Esophagus muscularis mucosa (tissue), 4 donors: Measurements from ENCODE around the gene FLNC. TPM values are rescaled to one million over a fixed set of nuclear protein-coding genes. Genes with fewer than 3 reads are reported as not detected.
A peak's percentile ranks its signal among the peaks of the same experiment; 100 is the strongest.

Experiments used
- DNase-seq: peaks from one replicate; pipeline ENCODE4 v3.0.0-alpha.2; 2017; ENCODE audit errors: extremely low spot score
- H3K27ac ChIP-seq, 4 donors: fragments of 200-600 bp; sonication (generic); replicated peaks in 1 of 4; 1 replicate in 3 of 4; 2 replicates in 1 of 4; pipeline ENCODE4 v1.5.1; 2016 to 2019; ENCODE audit warnings: mild to moderate bottlenecking in 1 of 4
- H3K27me3 ChIP-seq, 4 donors: fragments of 200-600 bp; sonication (generic); one replicate each; pipeline versions ENCODE4 v1.5.1 to v1.6.0; 2016 to 2019
- H3K36me3 ChIP-seq, 4 donors: fragments of 200-600 bp; sonication (generic); one replicate each; pipeline ENCODE4 v1.5.1; 2016 to 2019
- H3K4me1 ChIP-seq, 4 donors: fragments of 200-600 bp; sonication (generic); one replicate each; pipeline ENCODE4 v1.5.1; 2016 to 2019
- H3K4me3 ChIP-seq, 4 donors: fragments of 200-600 bp; sonication (generic); 1 replicate in 2 of 4; 2 replicates in 2 of 4; pipeline ENCODE4 v1.5.1; 2016 to 2019; ENCODE audit warnings: mild to moderate bottlenecking in 4 of 4, moderate library complexity in 1 of 4
- H3K9me3 ChIP-seq, 4 donors: fragments of 200-600 bp; sonication (generic); 1 replicate in 3 of 4; 2 replicates in 1 of 4; pipeline ENCODE4 v1.5.1; 2016 to 2019
- CTCF ChIP-seq, 3 experiments: fragments of 200-600 bp in 2 of 3; fragments of 450-650 bp in 1 of 3; sonication (generic) in 2 of 3; IDR thresholded peaks; one replicate each; pipeline ENCODE4 v1.5.1; 2017 to 2019; ENCODE audit warnings: antibody characterized with exemption in 3 of 3, mild to moderate bottlenecking in 2 of 3, moderate library complexity in 1 of 3
- EP300 ChIP-seq: sonication (generic); formaldehyde crosslinking; IDR thresholded peaks from one replicate; pipeline ENCODE4 v1.6.1; 2017; ENCODE audit warnings: antibody characterized with exemption
- POLR2A ChIP-seq: fragments of 450-650 bp; IDR thresholded peaks from one replicate; pipeline ENCODE4 v1.6.1; 2017; ENCODE audit warnings: antibody characterized with exemption, moderate library complexity, mild to moderate bottlenecking, low read depth
- POLR2AphosphoS5 ChIP-seq, 2 donors: sonication (generic); formaldehyde crosslinking; IDR thresholded peaks; one replicate each; pipeline ENCODE4 v1.6.1; 2017; ENCODE audit warnings: antibody characterized with exemption in 2 of 2
- WGBS: methylation state at CpG from one replicate; pipeline ENCODE4 v1.1.5; 2018; 5-methylcytosine and 5-hydroxymethylcytosine counted together
- intact Hi-C: fragments of 100-400 bp; cut with DNase I; formaldehyde crosslinking; loops from one replicate; pipeline ENCODE4 v1.15.1; 2023
- total RNA-seq, 4 donors: library from RNA; depleted of rRNA; stranded (reverse); fragments of >200 nt; gene quantifications; one replicate each; pipeline versions ENCODE4 v1.1.0 to v1.2.1, GENCODE V29; 2016

The FLNC gene
- total RNA-seq, 4 donors from 2014 or later = 391 to 932 (median 533) TPM

GRCh38 chr7:128869944-128870285, 39.7 kb downstream of the FLNC start:
- Histone ChIP-seq H3K27ac (peak overlapping the region in 1 of 4 donors; percentile 48), H3K4me3 (peak overlapping the region; percentile 62 to 72 (median 65)), H3K9me3 (no peaks in the 10 kb centered on the region), H3K4me1 (peaks cover 19 to 38% (median 23%) of the 10 kb centered on the region in 4 donors), H3K27me3 (no peaks in the 10 kb centered on the region), H3K36me3 (peaks cover 11 to 19% (median 13%) of the 10 kb centered on the region in 4 donors)
- WGBS = 55% methylated on average over 4 of the region's 30 CpGs
- intact Hi-C loops = loop anchor here (5.0 to 10.0 kb wide), 2 partner anchors 78 to 135 kb away; partner anchors contain the start of genes CALU and CCDC136
- DNase-seq = no peak
- TF ChIP-seq POLR2AphosphoS5 (IDR thresholded peaks at IDR 0.05) (no peak), POLR2A (no peak), CTCF (IDR thresholded peaks at IDR 0.05) (no peak), EP300 (no peak)

- H3K27me3 ChIP-seq = no peaks in the 10 kb centered on the region
- H3K4me1 ChIP-seq = peaks cover 19 to 28% (median 23%) of the 10 kb centered on the region in 4 donors
- TF ChIP-seq POLR2A (no peak), POLR2AphosphoS5 (IDR thresholded peaks at IDR 0.05) (no peak)
- intact Hi-C loops = loop anchor here (10.0 kb wide), 1 partner anchor 136 kb away; the partner anchor contains the start of gene CALU
- no peak overlapping the region for H3K4me3 ChIP-seq
- DNase-seq = no peak
- H3K27ac ChIP-seq = no peak overlapping the region
- H3K36me3 ChIP-seq = peaks cover 0 to 8% (median 2%) of the 10 kb centered on the region in 4 donors
- H3K9me3 ChIP-seq = no peaks in the 10 kb centered on the region
- WGBS = 98% methylated on average over 5 of the region's 5 CpGs
These were observed 40.8 kb downstream of the FLNC start for GRCh38 chr7:128871050-128871449.

GRCh38 chr7:128872394-128872824, 42.2 kb downstream of the FLNC start:
- no peak overlapping the region for H3K27ac ChIP-seq
- no peaks in the 10 kb centered on the region for H3K9me3 ChIP-seq
- no peak for DNase-seq
- no peaks in the 10 kb centered on the region for H3K27me3 ChIP-seq
- WGBS = 84% methylated on average over 8 of the region's 13 CpGs
- H3K4me3 ChIP-seq = no peak overlapping the region
- intact Hi-C loops = loop anchor here (10.0 kb wide), 1 partner anchor 138 kb away; the partner anchor contains the start of gene CALU
- TF ChIP-seq POLR2A (no peak), EP300 (no peak), CTCF (IDR thresholded peaks at IDR 0.05) (no peak), POLR2AphosphoS5 (IDR thresholded peaks at IDR 0.05) (no peak)
- H3K4me1 ChIP-seq = peaks cover 19 to 28% (median 23%) of the 10 kb centered on the region in 4 donors
- H3K36me3 ChIP-seq = no peaks in the 10 kb centered on the region

GRCh38 chr7:128873234-128873633, 43.0 kb downstream of the FLNC start:
- DNase-seq = no peak
- no peak overlapping the region for H3K4me3 ChIP-seq
- intact Hi-C loops = loop anchor here (10.0 kb wide), 1 partner anchor 138 kb away; the partner anchor contains the start of gene CALU
- no peak overlapping the region for H3K27ac ChIP-seq
- peaks cover 18 to 22% (median 21%) of the 10 kb centered on the region in 4 donors for H3K4me1 ChIP-seq
- H3K9me3 ChIP-seq = no peaks in the 10 kb centered on the region
- 84% methylated on average over 9 of the region's 9 CpGs for WGBS
- H3K27me3 ChIP-seq = no peaks in the 10 kb centered on the region
- H3K36me3 ChIP-seq = no peaks in the 10 kb centered on the region
- no peak for TF ChIP-seq POLR2AphosphoS5 (IDR thresholded peaks at IDR 0.05)
- no peak for TF ChIP-seq EP300
- no peak for TF ChIP-seq CTCF (IDR thresholded peaks at IDR 0.05)
- TF ChIP-seq POLR2A = no peak

GRCh38 chr7:128874140-128875031, 44.2 kb downstream of the FLNC start:
- H3K4me1 ChIP-seq = peaks cover 8 to 10% (median 10%) of the 10 kb centered on the region in 4 donors
- H3K27ac ChIP-seq = no peak overlapping the region
- no peaks in the 10 kb centered on the region for H3K36me3 ChIP-seq
- DNase-seq = no peak
- H3K4me3 ChIP-seq = no peak overlapping the region
- H3K27me3 ChIP-seq = no peaks in the 10 kb centered on the region
- TF ChIP-seq POLR2AphosphoS5 (IDR thresholded peaks at IDR 0.05) (no peak), POLR2A (no peak), EP300 (no peak), CTCF (IDR thresholded peaks at IDR 0.05) (no peak)
- intact Hi-C loops = loop anchor here (10.0 kb wide), 1 partner anchor 140 kb away; the partner anchor contains the start of gene CALU
- H3K9me3 ChIP-seq = no peaks in the 10 kb centered on the region
- 84% methylated on average over 15 of the region's 22 CpGs for WGBS
